ENCODE measurements around the gene ERG.

- TF ChIP-seq MYC (IDR thresholded peaks at IDR 0.05; ENCODE audit: low read depth, low read length) (no peak), POLR2A (IDR thresholded peaks at IDR 0.05; ENCODE audit: extremely low read depth, insufficient read length) (no peak)
- TF ChIP-seq, protein P1, sequence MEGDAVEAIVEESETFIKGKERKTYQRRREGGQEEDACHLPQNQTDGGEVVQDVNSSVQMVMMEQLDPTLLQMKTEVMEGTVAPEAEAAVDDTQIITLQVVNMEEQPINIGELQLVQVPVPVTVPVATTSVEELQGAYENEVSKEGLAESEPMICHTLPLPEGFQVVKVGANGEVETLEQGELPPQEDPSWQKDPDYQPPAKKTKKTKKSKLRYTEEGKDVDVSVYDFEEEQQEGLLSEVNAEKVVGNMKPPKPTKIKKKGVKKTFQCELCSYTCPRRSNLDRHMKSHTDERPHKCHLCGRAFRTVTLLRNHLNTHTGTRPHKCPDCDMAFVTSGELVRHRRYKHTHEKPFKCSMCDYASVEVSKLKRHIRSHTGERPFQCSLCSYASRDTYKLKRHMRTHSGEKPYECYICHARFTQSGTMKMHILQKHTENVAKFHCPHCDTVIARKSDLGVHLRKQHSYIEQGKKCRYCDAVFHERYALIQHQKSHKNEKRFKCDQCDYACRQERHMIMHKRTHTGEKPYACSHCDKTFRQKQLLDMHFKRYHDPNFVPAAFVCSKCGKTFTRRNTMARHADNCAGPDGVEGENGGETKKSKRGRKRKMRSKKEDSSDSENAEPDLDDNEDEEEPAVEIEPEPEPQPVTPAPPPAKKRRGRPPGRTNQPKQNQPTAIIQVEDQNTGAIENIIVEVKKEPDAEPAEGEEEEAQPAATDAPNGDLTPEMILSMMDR (IDR thresholded peaks at IDR 0.05; ENCODE audit: low read depth, low read length) = no peak
- TF ChIP-seq, protein P2, sequence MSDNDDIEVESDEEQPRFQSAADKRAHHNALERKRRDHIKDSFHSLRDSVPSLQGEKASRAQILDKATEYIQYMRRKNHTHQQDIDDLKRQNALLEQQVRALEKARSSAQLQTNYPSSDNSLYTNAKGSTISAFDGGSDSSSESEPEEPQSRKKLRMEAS (IDR thresholded peaks at IDR 0.05; ENCODE audit: low read depth, low read length) = no peak
These were observed 112.7 kb downstream of the ERG start for GRCh38 chr21:38385427-38386175.
